SK-N-SH (cell line): ENCODE measurements around the gene CASP8AP2.
"Not testable (repeated sequence)": the region's sequence is repeated elsewhere in the genome, so short reads cannot be mapped to it uniquely, and the experiment has no call there.

Source experiments
- CTCF ChIP-seq: fragments of 200-600 bp; sonication (generic); IDR thresholded peaks from 2 replicates; pipeline ENCODE4 v1.6.1; 2017; ENCODE audit warnings: antibody characterized with exemption, mild to moderate bottlenecking, moderate library complexity
- PBX3 ChIP-seq: IDR thresholded peaks from 2 replicates; pipeline ENCODE4; 2012

- not testable (repeated sequence) for TF ChIP-seq PBX3, CTCF
These were observed 17.8 kb downstream of the CASP8AP2 start for GRCh38 chr6:89847513-89847912.
